Endothelial cell of hepatic sinusoid (primary cell): Measurements from ENCODE around the gene TCEAL1.
"Not testable (repeated sequence)": the region's sequence is repeated elsewhere in the genome, so short reads cannot be mapped to it uniquely, and the experiment has no call there.

Source experiments
- in situ Hi-C: cut with HindIII; loops from 2 replicates; pipeline ENCODE4 v1.10.0; 2017; ENCODE audit warnings: low sequenced_read_pairs

TCEAL1 gene, protein sequence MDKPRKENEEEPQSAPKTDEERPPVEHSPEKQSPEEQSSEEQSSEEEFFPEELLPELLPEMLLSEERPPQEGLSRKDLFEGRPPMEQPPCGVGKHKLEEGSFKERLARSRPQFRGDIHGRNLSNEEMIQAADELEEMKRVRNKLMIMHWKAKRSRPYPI

GRCh38 chrX:103628386-103629317 lies at the start of gene TCEAL1:
Gene TCEAL1, plus strand, starts transcription at chrX:103628975. Its CDS starts 942 bp downstream, at chrX:103629917.
- in situ Hi-C loops, result no loop called here

GRCh38 chrX:103584596-103584995 lies 44.2 kb upstream of the TCEAL1 start:
- in situ Hi-C loops, result loop anchor here (5.0 kb wide), 2 partner anchors 42 to 58 kb away; no protein-coding TSS in a partner anchor

DNA sequence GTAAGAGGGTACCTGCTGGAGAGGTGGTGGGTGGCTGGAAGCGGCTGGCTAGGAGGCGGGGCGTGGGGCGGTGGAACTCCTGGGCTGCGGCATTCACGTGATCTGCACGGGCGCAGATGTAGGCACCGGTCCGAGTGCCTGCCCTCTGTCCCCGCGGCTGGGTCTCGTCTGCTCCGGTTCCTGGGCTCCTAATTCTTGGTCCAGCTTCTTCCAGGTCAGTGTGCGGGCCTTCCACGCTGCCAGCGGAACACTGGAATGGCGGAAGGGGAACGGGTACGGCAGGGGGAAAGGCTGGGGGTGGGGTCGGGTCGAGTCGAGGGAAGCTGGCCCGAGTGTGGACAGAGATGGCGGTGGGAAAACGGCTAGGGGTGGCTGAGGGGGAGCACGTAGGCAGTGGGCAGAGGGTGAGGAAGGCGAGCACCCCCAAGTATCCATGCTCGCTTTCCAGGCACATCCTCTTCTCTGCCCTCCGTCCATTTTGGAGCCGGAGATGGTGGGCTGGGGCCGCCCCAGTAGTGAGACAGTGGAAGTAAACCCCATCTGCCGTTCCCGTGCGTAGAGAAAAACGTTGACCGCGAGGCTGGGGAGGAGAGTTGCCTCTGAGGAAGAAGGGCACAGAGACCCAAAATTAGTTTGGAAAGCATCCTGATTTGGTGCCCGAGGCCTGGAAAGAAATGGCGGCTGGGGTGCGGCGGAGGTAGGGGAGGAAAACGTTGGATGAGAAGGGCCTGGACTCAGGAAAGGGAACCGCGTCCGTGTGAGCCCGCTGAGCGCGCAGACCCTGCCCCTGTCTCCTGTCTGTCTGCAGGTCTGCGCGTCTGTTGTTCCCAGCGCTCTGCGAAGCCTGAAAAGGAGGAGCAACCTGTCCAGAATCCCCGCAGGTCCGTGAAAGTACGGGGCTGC lies 43.1 kb upstream of the TCEAL1 start, which contains the start of gene TCEAL4:
TSS of gene TCEAL4 (plus strand) at position 105 of the 903 bp plus-strand sequence. CDS start 1,161 bp downstream, outside the sequence.
- in situ Hi-C loops, result no loop called here

DNA sequence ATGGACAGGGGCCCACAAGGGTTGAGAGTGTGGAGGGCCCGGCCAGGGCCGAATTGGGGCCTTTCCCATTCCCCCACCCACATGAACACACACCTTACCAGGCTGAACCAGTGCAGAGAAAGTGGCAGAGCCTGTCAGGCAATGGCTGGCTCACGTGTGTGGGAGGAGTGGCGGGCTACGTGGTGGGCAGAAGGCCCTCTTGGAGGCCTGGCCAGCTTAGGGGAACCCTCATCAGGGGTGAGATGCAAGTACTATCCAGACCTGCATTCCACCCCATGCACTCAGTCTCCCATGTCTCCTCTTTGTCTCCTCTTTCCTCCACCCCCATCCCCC lies 42.5 kb upstream of the TCEAL1 start:
- in situ Hi-C loops, result no loop called here

- in situ Hi-C loops, result no loop called here
These were observed 42.1 kb upstream of the TCEAL1 start for GRCh38 chrX:103586659-103587058.

DNA sequence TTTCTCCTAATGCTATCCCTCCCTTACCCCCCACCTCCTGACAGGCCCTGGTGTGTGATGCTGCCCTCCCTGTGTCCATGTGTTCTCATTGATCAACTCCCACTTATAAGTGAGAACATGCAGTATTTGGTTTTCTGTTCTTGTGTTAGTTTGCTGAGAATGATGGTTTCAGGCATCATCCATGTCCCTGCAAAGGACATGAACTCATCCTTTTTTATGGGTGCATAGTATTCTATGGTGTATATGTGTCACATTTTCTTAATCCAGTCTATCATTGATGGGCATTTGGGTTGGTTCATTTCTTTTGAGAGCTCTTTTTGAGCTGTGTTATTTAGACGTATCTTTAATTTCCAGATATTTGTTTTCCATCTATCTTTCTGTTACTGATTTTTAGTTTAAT lies 36.5 kb upstream of the TCEAL1 start:
- in situ Hi-C loops, result not testable (repeated sequence)

- in situ Hi-C loops, result not testable (repeated sequence)
These were observed 33.6 kb upstream of the TCEAL1 start for GRCh38 chrX:103595202-103595601.

DNA sequence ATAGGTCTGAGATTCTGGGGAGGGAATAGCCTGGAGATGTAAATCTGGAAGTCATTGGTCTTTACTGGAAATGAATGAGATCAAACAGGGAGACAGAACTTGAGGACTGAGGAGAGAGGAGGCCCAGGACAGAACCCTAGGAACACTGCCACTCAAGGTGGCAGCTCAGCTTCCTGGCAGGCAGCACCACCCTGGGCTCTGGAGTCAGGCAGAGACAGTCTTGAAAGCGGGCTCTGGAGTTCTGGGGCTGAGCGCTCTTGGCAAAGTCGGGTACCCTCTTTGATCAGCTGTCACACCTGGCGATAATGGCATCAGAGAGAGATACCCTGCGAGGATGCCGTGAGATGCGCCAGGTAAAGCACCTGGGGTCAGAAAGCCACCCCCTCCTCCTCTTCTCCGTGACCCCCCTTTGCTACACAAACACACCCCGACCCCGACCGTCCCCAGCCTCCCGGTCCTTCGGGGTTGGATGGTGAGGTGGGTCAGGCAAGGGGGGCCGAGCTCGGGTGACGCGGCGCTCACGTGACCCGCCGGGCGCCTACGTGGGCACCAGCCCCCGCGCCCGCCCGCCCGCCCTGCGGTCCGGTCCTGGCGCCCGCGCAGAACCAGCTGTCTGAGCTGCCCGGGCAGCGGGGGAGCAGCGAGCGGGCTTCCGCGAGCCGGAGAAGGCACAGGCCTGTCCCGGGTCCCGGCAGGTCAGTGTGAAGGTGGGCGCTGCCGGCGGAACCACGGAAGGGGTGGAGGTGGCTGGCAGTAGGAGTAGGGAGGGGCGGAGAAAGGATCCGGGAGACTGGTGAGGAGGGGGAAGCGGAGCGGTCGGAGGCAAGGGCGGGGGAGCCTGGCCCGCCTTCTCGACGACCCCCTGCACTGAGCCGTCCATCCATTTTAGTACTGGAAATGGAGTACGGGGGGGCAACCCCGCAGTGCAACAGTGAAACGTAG lies 21.1 kb upstream of the TCEAL1 start, which contains the start of gene TCEAL3:
TSS of gene TCEAL3 (plus strand) at position 600 of the 942 bp plus-strand sequence. CDS start 1,102 bp downstream, outside the sequence.
- in situ Hi-C loops, result no loop called here

- in situ Hi-C loops, result no loop called here
These were observed 20.3 kb upstream of the TCEAL1 start for GRCh38 chrX:103608306-103608963.

DNA sequence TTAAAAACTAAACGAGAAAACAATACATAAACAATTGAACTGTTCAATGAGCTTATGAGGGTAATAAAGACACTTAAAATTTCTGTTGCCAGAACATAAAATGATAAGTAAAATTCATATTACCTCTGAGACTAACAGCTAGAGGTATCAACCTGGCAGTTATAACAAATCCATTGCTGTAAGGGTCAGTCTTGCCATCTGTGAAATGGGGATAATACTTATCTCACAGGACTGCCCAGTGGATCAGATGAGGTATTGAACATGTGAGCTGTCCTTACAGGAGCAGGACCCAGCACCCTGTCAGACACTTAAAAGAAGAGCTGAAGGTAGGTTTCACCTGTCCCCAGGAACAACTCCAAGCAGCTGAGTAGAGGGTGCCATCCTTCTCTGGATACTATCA lies 18.5 kb upstream of the TCEAL1 start:
- in situ Hi-C loops, result no loop called here

- in situ Hi-C loops, result no loop called here
These were observed 15.3 kb upstream of the TCEAL1 start for GRCh38 chrX:103613362-103613890.

- in situ Hi-C loops, result no loop called here
These were observed 13.8 kb upstream of the TCEAL1 start for GRCh38 chrX:103614999-103615398.

DNA sequence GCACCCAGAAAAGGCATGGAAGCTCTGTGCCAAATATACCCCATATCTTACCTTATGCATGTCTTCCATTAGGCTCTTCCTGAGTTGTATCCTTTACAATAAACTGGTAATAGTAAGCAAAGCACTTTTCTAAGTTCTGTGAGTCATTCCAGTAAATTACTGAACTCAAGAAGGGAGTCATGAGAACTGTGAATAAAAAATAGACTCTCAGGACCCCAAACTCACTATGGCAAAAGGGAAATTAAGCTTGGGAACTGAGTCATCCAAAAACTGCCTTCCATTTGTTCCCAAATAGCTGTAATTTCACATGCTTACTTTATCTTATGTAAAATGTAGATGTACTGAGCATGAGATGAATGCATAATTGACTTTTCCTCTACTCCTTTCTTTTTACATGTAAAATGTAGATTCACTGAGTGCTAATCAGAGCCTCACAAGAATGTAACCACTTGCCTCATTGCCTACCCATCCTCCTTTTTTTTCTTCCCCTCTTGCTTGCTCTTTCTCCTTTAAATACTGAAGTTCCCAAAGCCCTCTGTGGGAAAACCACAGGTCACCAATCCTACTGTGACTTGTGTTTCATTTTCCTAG lies 12.9 kb upstream of the TCEAL1 start:
- in situ Hi-C loops, result no loop called here

DNA sequence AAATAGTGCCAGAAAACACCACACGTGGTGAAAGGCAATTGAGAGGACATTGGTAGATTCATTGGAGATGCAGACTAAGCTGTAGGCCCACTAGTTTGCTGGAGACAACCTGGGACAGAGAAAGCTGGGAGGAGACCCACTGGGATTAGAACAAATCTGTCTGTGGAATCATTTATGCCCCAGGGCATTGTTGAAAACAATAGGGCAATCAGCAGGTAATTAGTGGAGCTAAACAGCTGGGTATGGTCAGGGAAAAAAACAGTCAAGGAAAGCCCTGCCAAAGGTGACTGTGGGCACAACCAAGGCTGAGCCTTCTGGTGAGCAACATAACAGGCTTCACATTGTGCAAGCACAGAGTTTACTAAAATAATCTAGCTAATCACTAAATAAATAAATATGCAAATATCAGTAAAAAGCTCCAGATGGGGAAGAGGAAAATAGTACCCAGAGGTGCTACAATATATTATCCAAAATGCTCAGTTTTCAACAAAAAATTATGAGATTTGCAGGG lies 12.0 kb upstream of the TCEAL1 start:
- in situ Hi-C loops, result no loop called here

DNA sequence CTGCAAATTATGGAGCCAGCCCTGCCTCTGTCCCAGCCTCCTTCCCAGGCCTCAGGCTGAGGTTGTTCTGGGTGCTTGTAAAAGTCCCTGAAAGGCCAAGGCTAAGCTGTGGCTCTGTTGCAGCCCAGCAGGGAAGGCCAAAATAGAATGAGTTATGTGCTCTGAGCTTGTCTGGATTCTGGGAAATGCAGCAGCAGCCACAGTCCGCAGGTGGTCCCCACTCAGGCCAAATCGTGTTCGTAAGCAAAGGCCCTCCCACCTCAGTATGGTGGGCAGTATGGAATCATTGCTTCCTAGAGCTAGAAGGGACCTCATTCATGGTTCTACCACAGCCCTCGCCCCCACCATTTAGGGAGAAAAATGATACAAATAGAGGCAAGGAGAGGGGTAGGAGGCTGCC lies 4.7 kb upstream of the TCEAL1 start:
- in situ Hi-C loops, result no loop called here

DNA sequence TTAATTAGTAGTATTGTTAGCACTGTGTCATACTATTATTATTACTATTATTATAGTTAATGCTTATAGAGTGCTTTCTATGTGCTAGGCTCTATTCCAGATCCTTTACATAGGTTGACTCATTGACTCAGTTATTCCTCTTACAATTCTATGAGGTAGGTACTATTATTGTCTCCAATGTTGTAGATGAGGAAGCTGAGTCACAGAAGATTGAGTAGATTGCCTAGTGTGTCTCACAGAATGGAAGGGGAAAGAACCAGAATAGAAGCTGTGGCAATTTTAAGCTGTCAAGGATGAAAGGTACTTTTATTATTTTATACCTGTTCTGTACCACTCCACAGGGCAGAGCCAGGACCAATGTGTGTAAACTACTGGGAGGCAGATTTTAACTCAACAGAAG lies 1.9 kb upstream of the TCEAL1 start:
- in situ Hi-C loops, result no loop called here

- in situ Hi-C loops, result no loop called here
These were observed 769 bp downstream of the TCEAL1 start for GRCh38 chrX:103629318-103630170.

GRCh38 chrX:103630171-103630511 lies 1.4 kb downstream of the TCEAL1 start:
- in situ Hi-C loops, result no loop called here
